Frontal cortex (tissue), 4 donors: Measurements from ENCODE around the gene FAM111A. TPM values are rescaled to one million over a fixed set of nuclear protein-coding genes. Genes with fewer than 3 reads are reported as not detected.

Source experiments
- DNase-seq, 2 donors: peaks; one replicate each; pipeline ENCODE4 v3.0.0; 2012; ENCODE audit warnings: low spot score in 2 of 2
- FAIRE-seq: peaks from 2 replicates; lab custom pipeline; 2012; peaks lifted over from hg19 to GRCh38; lab: Jason Lieb, UNC
- total RNA-seq: library from RNA; depleted of rRNA; stranded (reverse); fragments of >200 nt; gene quantifications from one replicate; pipeline ENCODE4 v1.2.3, GENCODE V29; 2014
- donor health status: control.
- donor health status: control.
- donor health status: control.

The FAM111A gene
- total RNA-seq, 1 donor from 2014 or later: 7.3 TPM

- FAIRE-seq (no peak), DNase-seq (no peak)
Measured at GRCh38 chr11:59195586-59195985, 52.9 kb downstream of the FAM111A start.

GRCh38 chr11:59196777-59197176, 54.1 kb downstream of the FAM111A start:
- FAIRE-seq: no peak
- DNase-seq: no peak

- DNase-seq (peak in 1 of 2 donors; percentile 62), FAIRE-seq (no peak)
Measured at GRCh38 chr11:59197991-59198390, 55.3 kb downstream of the FAM111A start.

GRCh38 chr11:59198726-59199125, 56.1 kb downstream of the FAM111A start:
- no peak for DNase-seq

GRCh38 chr11:59199546-59200422, 57.1 kb downstream of the FAM111A start:
- DNase-seq (no peak), FAIRE-seq (no peak)

More at GRCh38 chr11:59198726-59199125, 56.1 kb downstream of the FAM111A start:
- no peak for FAIRE-seq

- FAIRE-seq (no peak), DNase-seq (no peak)
Measured at GRCh38 chr11:59200423-59200746, 57.7 kb downstream of the FAM111A start.

GRCh38 chr11:59201353-59201752, 58.7 kb downstream of the FAM111A start:
- no peak for FAIRE-seq
- no peak for DNase-seq

Other genes starting within 250 kb of the FAM111A start
- gene GLYATL1, start 203.4 kb upstream of the FAM111A start, total RNA-seq: 0.82 TPM
- gene GLYATL1B, start 56.5 kb upstream of the FAM111A start, total RNA-seq: not detected
- gene FAM111B, start 35.6 kb upstream of the FAM111A start, total RNA-seq: 2.9 TPM
- 42.0 TPM for gene DTX4, start 29.3 kb downstream of the FAM111A start, total RNA-seq
- gene MPEG1, start 70.1 kb downstream of the FAM111A start, total RNA-seq: 2.0 TPM
- not detected for gene OR5AN1, start 216.0 kb downstream of the FAM111A start, total RNA-seq